SH-SY5Y (cell line): Measurements from ENCODE around the gene SLC8A1.

Source experiments
- GATA2 ChIP-seq: IDR thresholded peaks from 2 replicates; pipeline ENCODE4 v1.6.1; 2011; ENCODE audit warnings: mild to moderate bottlenecking, low read depth, low read length
- GATA3 ChIP-seq: IDR thresholded peaks from 2 replicates; pipeline ENCODE4 v1.6.1; 2011; ENCODE audit warnings: low read depth, mild to moderate bottlenecking, low read length, moderate library complexity

SLC8A1 gene

GRCh38 chr2:40321016-40321623 is 130.8 kb downstream of the SLC8A1 start:
- TF ChIP-seq GATA3 = no peak
- TF ChIP-seq GATA2 = no peak

- TF ChIP-seq GATA3 = no peak
- no peak for TF ChIP-seq GATA2
Observed at GRCh38 chr2:40318921-40319320, 133.0 kb downstream of the SLC8A1 start.

GRCh38 chr2:40317761-40318160 is 134.1 kb downstream of the SLC8A1 start:
- TF ChIP-seq GATA3 (no peak), GATA2 (no peak)

- TF ChIP-seq GATA3 (no peak), GATA2 (no peak)
Observed at GRCh38 chr2:40317046-40317445, 134.8 kb downstream of the SLC8A1 start.

- TF ChIP-seq GATA2 = peak; percentile 24; the same call in 1 of the 2 replicates
- peak; percentile 42; the same call in 1 of the 2 replicates for TF ChIP-seq GATA3
Observed at GRCh38 chr2:40316620-40317019, 135.3 kb downstream of the SLC8A1 start.

GRCh38 chr2:40315683-40316082 is 136.2 kb downstream of the SLC8A1 start:
- no peak for TF ChIP-seq GATA2
- TF ChIP-seq GATA3 = no peak

- TF ChIP-seq GATA2 (no peak), GATA3 (no peak)
Observed at GRCh38 chr2:40311026-40311425, 140.9 kb downstream of the SLC8A1 start.

GRCh38 chr2:40310303-40310702 is 141.6 kb downstream of the SLC8A1 start:
- TF ChIP-seq GATA3 (no peak), GATA2 (no peak)

- TF ChIP-seq GATA3 (no peak), GATA2 (no peak)
Observed at GRCh38 chr2:40304340-40304739, 147.6 kb downstream of the SLC8A1 start.

- TF ChIP-seq GATA2 (no peak), GATA3 (no peak)
Observed at GRCh38 chr2:40303746-40304145, 148.1 kb downstream of the SLC8A1 start.

GRCh38 chr2:40302751-40303325 is 149.1 kb downstream of the SLC8A1 start:
- TF ChIP-seq GATA2 (no peak), GATA3 (no peak)

- TF ChIP-seq GATA3 = no peak
- TF ChIP-seq GATA2 = no peak
Observed at GRCh38 chr2:40300391-40300790, 151.5 kb downstream of the SLC8A1 start.

- no peak for TF ChIP-seq GATA2
- no peak for TF ChIP-seq GATA3
Observed at GRCh38 chr2:40299781-40300180, 152.1 kb downstream of the SLC8A1 start.

GRCh38 chr2:40299173-40299572 is 152.7 kb downstream of the SLC8A1 start:
- TF ChIP-seq GATA3 (no peak), GATA2 (no peak)

- TF ChIP-seq GATA3 (no peak), GATA2 (no peak)
Observed at GRCh38 chr2:40298026-40298425, 153.9 kb downstream of the SLC8A1 start.
